GM19193 (cell line): Measurements from ENCODE around the gene MAPKAP1.

Experiments
- POLR2A ChIP-seq: IDR thresholded peaks from 4 replicates; pipeline ENCODE4 v1.6.1; 2011; ENCODE audit not compliant: insufficient read depth, insufficient read length; ENCODE audit errors: extremely low read depth

Gene MAPKAP1

GRCh38 chr9:125428902-125429467 lies 278.0 kb downstream of the MAPKAP1 start:
- no peak for TF ChIP-seq POLR2A

GRCh38 chr9:125428060-125428901 lies 278.7 kb downstream of the MAPKAP1 start:
- TF ChIP-seq POLR2A = no peak

- TF ChIP-seq POLR2A = no peak
Observed at GRCh38 chr9:125427556-125427955, 279.5 kb downstream of the MAPKAP1 start.

GRCh38 chr9:125426926-125427325 lies 280.1 kb downstream of the MAPKAP1 start:
- TF ChIP-seq POLR2A = no peak

GRCh38 chr9:125425901-125426515 lies 281.0 kb downstream of the MAPKAP1 start:
- no peak for TF ChIP-seq POLR2A

GRCh38 chr9:125425170-125425897 lies 281.7 kb downstream of the MAPKAP1 start:
- TF ChIP-seq POLR2A = no peak

GRCh38 chr9:125423964-125424363 lies 283.0 kb downstream of the MAPKAP1 start:
- no peak for TF ChIP-seq POLR2A

- TF ChIP-seq POLR2A = no peak
Observed at GRCh38 chr9:125422853-125423252, 284.2 kb downstream of the MAPKAP1 start.

GRCh38 chr9:125421591-125422181 lies 285.3 kb downstream of the MAPKAP1 start:
- no peak for TF ChIP-seq POLR2A

- no peak for TF ChIP-seq POLR2A
Observed at GRCh38 chr9:125421166-125421565, 285.8 kb downstream of the MAPKAP1 start.

GRCh38 chr9:125418404-125418803 lies 288.6 kb downstream of the MAPKAP1 start:
- no peak for TF ChIP-seq POLR2A

- TF ChIP-seq POLR2A = no peak
Observed at GRCh38 chr9:125416517-125416916, 290.5 kb downstream of the MAPKAP1 start.

- no peak for TF ChIP-seq POLR2A
Observed at GRCh38 chr9:125415583-125416460, 291.2 kb downstream of the MAPKAP1 start.

- no peak for TF ChIP-seq POLR2A
Observed at GRCh38 chr9:125413579-125413978, 293.4 kb downstream of the MAPKAP1 start.

- no peak for TF ChIP-seq POLR2A
Observed at GRCh38 chr9:125412166-125412565, 294.8 kb downstream of the MAPKAP1 start.
